GM12864 (cell line): ENCODE data around the gene NPL.

Experiments
- DNase-seq: peaks from one replicate; pipeline ENCODE4 v3.0.0-alpha.2; 2011; ENCODE audit warnings: low read depth
- H3K4me3 ChIP-seq: 2 replicates; pipeline ENCODE4 v1.5.1; 2011; ENCODE audit warnings: mild to moderate bottlenecking, low read depth, low read length, control low read depth
- CTCF ChIP-seq: IDR thresholded peaks from 2 replicates; pipeline ENCODE4 v1.5.1; 2011; ENCODE audit warnings: low read depth, mild to moderate bottlenecking, moderate library complexity, low read length, control low read depth, inconsistent platforms; ENCODE audit errors: missing control alignments

NPL gene

GRCh38 chr1:182766050-182766449 is 23.5 kb upstream of the NPL start:
- DNase-seq: no peak
- no peak for TF ChIP-seq CTCF
- no peak overlapping the region for H3K4me3 ChIP-seq

GRCh38 chr1:182766881-182767645 is 22.5 kb upstream of the NPL start:
- no peak for TF ChIP-seq CTCF
- no peak overlapping the region for H3K4me3 ChIP-seq
- DNase-seq: no peak

- TF ChIP-seq CTCF: no peak
- H3K4me3 ChIP-seq: no peak overlapping the region
- no peak for DNase-seq
Observed at GRCh38 chr1:182768963-182769362, 20.6 kb upstream of the NPL start.

GRCh38 chr1:182770232-182770631 is 19.3 kb upstream of the NPL start:
- TF ChIP-seq CTCF: no peak
- DNase-seq: no peak
- no peak overlapping the region for H3K4me3 ChIP-seq

- H3K4me3 ChIP-seq: no peak overlapping the region
- TF ChIP-seq CTCF: no peak
- DNase-seq: no peak
Observed at GRCh38 chr1:182771187-182771984, 18.2 kb upstream of the NPL start.

GRCh38 chr1:182777386-182777785 is 12.2 kb upstream of the NPL start:
- no peak for DNase-seq
- TF ChIP-seq CTCF: no peak
- no peak overlapping the region for H3K4me3 ChIP-seq

GRCh38 chr1:182778862-182779261 is 10.7 kb upstream of the NPL start:
- no peak for TF ChIP-seq CTCF
- H3K4me3 ChIP-seq: no peak overlapping the region
- DNase-seq: no peak
